K562 (cell line): ENCODE measurements around the gene TOR3A.

Source experiments
- CREB1 ChIP-seq, 2 experiments: sonication (generic) in 1 of 2; formaldehyde crosslinking in 1 of 2; IDR thresholded peaks; 2 replicates each; pipeline versions ENCODE4 v1.6.1 to v1.8.0; 2012 to 2022; ENCODE audit warnings: inconsistent platforms in 1 of 2, mild to moderate bottlenecking in 1 of 2, missing genetic modification reagents in 1 of 2, moderate library complexity in 1 of 2
- POLR2AphosphoS5 ChIP-seq: IDR thresholded peaks from 2 replicates; pipeline ENCODE4 v1.6.1; 2011; ENCODE audit warnings: mild to moderate bottlenecking, low read depth, low read length, moderate library complexity; ENCODE audit not compliant: control insufficient read depth, insufficient read depth
- ZBTB43 ChIP-seq: sonication (generic); formaldehyde crosslinking; IDR thresholded peaks from 2 replicates; pipeline ENCODE4 v1.8.0; 2023; ENCODE audit warnings: mild to moderate bottlenecking, missing genetic modification reagents
- ZNF140 ChIP-seq: fragments of 250-450 bp; sonication (Bioruptor Pico); IDR thresholded peaks from 2 replicates; pipeline ENCODE4 v1.8.0; 2021; ENCODE audit warnings: moderate library complexity, mild to moderate bottlenecking, inconsistent platforms

- TF ChIP-seq CREB1 (IDR thresholded peaks at IDR 0.05) (no peak), CREB1 (CRISPR knock-in tag; IDR thresholded peaks at IDR 0.05) (no peak), ZBTB43 (CRISPR knock-in tag) (no peak), ZNF140 (no peak), POLR2AphosphoS5 (no peak)
These were observed 14.1 kb downstream of the TOR3A start for GRCh38 chr1:179095924-179096323.
